ENCODE data around the gene RANBP3.

The RANBP3 gene

DNA sequence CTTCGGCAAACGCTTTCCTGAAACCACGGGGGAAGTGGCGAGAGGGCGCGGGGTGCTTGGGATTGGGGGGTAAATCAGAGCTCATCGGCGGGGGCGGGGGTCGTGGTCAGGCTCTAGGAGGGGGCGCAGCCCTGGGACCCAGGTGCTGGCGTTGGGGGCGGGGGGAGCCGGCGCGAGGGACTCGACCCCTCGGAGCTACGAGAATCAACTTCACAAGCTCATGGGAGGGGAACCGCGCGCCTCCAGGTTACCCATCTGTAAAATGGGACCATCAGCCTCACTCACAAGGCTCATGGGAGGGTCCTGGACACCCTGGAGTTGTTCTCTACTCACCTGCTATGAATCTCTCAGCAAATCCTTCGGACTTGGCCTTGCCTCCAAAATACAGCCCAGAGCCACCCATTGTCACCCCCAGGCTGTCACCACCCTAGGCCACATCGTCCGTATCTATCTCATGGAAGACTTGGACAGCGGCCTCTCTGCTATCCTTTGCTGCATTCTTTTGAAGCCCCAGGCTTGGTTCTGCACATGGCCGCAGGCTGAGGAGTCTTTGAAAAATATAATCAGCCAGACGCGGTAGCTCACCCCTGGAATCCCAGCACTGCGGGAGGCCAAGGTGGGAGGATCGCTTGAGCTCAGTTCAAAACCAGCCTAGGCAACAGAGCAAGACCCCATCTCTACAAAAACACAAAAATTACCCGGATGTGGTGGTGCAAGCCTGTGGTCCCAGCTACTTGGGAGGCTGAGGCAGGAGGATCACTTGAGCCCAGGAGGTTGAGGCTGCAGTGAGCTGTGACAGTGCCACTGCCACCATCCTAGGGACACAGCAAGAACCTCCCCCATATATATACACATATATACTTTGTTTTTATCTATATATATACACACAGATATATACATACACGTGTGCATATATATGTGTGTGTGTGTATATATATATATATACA, 939 bp upstream of the RANBP3 start:
- Histone ChIP-seq H3K4me1 (ENCODE audit: control insufficient read depth, insufficient read depth, low read length) (peaks cover 11% of the 10 kb centered on the region), H3K27ac (ENCODE audit: extremely low read depth, low read depth, low read length) (peak overlapping the region; percentile 75; the same call in 1 of the 2 replicates), H3K36me3 (ENCODE audit: control insufficient read depth in 2 of 2, insufficient read depth in 1 of 2, low read length in 2 of 2) (peaks cover 5 to 23% of the 10 kb centered on the region in 2 experiments; a peak in 2 of 3 replicates), H3K9me3 (ENCODE audit: control insufficient read depth, insufficient read depth, low read depth, low read length) (no peaks in the 10 kb centered on the region), H3K4me3 (ENCODE audit: low read depth, low read length) (peak overlapping the region; percentile 98)
- TF ChIP-seq ZSCAN23 (tag by site-specific recombination; IDR thresholded peaks at IDR 0.05) (no peak; the same call in 1 of the 2 replicates), PRDM1 (tag by site-specific recombination; IDR thresholded peaks at IDR 0.05) (no peak), KLF17 (tag by site-specific recombination; IDR thresholded peaks at IDR 0.05) (0 out of 2 replicates have a peak, but pooled peaks have one; percentile 9), ZNF624 (tag by site-specific recombination; IDR thresholded peaks at IDR 0.05) (no peak), PATZ1 (tag by site-specific recombination; IDR thresholded peaks at IDR 0.05) (0 out of 2 replicates have a peak, but pooled peaks have one; percentile 12), GLIS1 (tag by site-specific recombination; IDR thresholded peaks at IDR 0.05) (0 out of 2 replicates have a peak, but pooled peaks have one; percentile 10), ZNF580 (tag by site-specific recombination; IDR thresholded peaks at IDR 0.05) (0 out of 2 replicates have a peak, but pooled peaks have one; percentile 9), ZFP3 (tag by site-specific recombination; IDR thresholded peaks at IDR 0.05; ENCODE audit: low read depth) (no peak), HOXA7 (CRISPR knock-in tag; IDR thresholded peaks at IDR 0.05; ENCODE audit: borderline replicate concordance) (no peak), ZSCAN30 (tag by site-specific recombination; IDR thresholded peaks at IDR 0.05) (peak; percentile 16; the same call in 1 of the 2 replicates), ZNF768 (tag by site-specific recombination; IDR thresholded peaks at IDR 0.05) (no peak), ZNF157 (tag by site-specific recombination; IDR thresholded peaks at IDR 0.05) (no peak), ZNF112 (tag by site-specific recombination; IDR thresholded peaks at IDR 0.05) (no peak)
- TF ChIP-seq, protein P1, sequence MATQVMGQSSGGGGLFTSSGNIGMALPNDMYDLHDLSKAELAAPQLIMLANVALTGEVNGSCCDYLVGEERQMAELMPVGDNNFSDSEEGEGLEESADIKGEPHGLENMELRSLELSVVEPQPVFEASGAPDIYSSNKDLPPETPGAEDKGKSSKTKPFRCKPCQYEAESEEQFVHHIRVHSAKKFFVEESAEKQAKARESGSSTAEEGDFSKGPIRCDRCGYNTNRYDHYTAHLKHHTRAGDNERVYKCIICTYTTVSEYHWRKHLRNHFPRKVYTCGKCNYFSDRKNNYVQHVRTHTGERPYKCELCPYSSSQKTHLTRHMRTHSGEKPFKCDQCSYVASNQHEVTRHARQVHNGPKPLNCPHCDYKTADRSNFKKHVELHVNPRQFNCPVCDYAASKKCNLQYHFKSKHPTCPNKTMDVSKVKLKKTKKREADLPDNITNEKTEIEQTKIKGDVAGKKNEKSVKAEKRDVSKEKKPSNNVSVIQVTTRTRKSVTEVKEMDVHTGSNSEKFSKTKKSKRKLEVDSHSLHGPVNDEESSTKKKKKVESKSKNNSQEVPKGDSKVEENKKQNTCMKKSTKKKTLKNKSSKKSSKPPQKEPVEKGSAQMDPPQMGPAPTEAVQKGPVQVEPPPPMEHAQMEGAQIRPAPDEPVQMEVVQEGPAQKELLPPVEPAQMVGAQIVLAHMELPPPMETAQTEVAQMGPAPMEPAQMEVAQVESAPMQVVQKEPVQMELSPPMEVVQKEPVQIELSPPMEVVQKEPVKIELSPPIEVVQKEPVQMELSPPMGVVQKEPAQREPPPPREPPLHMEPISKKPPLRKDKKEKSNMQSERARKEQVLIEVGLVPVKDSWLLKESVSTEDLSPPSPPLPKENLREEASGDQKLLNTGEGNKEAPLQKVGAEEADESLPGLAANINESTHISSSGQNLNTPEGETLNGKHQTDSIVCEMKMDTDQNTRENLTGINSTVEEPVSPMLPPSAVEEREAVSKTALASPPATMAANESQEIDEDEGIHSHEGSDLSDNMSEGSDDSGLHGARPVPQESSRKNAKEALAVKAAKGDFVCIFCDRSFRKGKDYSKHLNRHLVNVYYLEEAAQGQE (tag by site-specific recombination; IDR thresholded peaks at IDR 0.05), result 0 out of 2 replicates have a peak, but pooled peaks have one; percentile 17
- TF ChIP-seq, protein P2, sequence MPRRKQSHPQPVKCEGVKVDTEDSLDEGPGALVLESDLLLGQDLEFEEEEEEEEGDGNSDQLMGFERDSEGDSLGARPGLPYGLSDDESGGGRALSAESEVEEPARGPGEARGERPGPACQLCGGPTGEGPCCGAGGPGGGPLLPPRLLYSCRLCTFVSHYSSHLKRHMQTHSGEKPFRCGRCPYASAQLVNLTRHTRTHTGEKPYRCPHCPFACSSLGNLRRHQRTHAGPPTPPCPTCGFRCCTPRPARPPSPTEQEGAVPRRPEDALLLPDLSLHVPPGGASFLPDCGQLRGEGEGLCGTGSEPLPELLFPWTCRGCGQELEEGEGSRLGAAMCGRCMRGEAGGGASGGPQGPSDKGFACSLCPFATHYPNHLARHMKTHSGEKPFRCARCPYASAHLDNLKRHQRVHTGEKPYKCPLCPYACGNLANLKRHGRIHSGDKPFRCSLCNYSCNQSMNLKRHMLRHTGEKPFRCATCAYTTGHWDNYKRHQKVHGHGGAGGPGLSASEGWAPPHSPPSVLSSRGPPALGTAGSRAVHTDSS (tag by site-specific recombination; IDR thresholded peaks at IDR 0.05), result no peak
- TF ChIP-seq, protein P3, sequence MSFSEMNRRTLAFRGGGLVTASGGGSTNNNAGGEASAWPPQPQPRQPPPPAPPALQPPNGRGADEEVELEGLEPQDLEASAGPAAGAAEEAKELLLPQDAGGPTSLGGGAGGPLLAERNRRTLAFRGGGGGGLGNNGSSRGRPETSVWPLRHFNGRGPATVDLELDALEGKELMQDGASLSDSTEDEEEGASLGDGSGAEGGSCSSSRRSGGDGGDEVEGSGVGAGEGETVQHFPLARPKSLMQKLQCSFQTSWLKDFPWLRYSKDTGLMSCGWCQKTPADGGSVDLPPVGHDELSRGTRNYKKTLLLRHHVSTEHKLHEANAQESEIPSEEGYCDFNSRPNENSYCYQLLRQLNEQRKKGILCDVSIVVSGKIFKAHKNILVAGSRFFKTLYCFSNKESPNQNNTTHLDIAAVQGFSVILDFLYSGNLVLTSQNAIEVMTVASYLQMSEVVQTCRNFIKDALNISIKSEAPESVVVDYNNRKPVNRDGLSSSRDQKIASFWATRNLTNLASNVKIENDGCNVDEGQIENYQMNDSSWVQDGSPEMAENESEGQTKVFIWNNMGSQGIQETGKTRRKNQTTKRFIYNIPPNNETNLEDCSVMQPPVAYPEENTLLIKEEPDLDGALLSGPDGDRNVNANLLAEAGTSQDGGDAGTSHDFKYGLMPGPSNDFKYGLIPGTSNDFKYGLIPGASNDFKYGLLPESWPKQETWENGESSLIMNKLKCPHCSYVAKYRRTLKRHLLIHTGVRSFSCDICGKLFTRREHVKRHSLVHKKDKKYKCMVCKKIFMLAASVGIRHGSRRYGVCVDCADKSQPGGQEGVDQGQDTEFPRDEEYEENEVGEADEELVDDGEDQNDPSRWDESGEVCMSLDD (tag by site-specific recombination; IDR thresholded peaks at IDR 0.05), result no peak
- ChIA-PET POLR2A (interaction anchor here (0.6 to 2.7 kb wide), 13 partner anchors 9 to 292 kb away, joined by 3 to 13 read pairs (median 5); partner anchors contain the start of genes CATSPERD, LONP1, NDUFA11 and VMAC), CTCF (interaction anchor here (0.6 to 4.9 kb wide), 11 partner anchors 8 to 289 kb away, joined by 3 to 41 read pairs (median 4); partner anchors contain the start of genes NRTN and RPL36)
